T-helper 1 cell treated with Interleukin-12 subunit alpha and Interleukin-12 subunit beta and Interleukin-4 antibody, amounts not matched to agents 30 μg/mL and 1 μg/mL, for 36 hours (primary cell): ENCODE data around the gene VIPR2.
"Not testable (repeated sequence)": the region's sequence is repeated elsewhere in the genome, so short reads cannot be mapped to it uniquely, and the experiment has no call there.

Source experiments
- H3K27ac Mint-ChIP-seq: one replicate; pipeline ENCODE4 v1.8.0; 2021; ENCODE audit warnings: mild to moderate bottlenecking, mixed read lengths
- H3K27me3 Mint-ChIP-seq: one replicate; pipeline ENCODE4 v1.8.0; 2021; ENCODE audit warnings: low read depth, mixed read lengths
- H3K36me3 Mint-ChIP-seq: one replicate; pipeline ENCODE4 v1.8.0; 2021; ENCODE audit warnings: low read depth, mixed read lengths
- H3K4me1 Mint-ChIP-seq: one replicate; pipeline ENCODE4 v1.8.0; 2021; ENCODE audit warnings: low read depth, mixed read lengths
- H3K4me3 Mint-ChIP-seq: one replicate; pipeline ENCODE4 v1.8.0; 2021; ENCODE audit warnings: mild to moderate bottlenecking, moderate library complexity, mixed read lengths
- H3K9me3 Mint-ChIP-seq: one replicate; pipeline ENCODE4 v1.8.0; 2021; ENCODE audit warnings: mixed read lengths

The VIPR2 gene

GRCh38 chr7:159008417-159008816, 136.2 kb downstream of the VIPR2 start:
- Mint-ChIP-seq H3K36me3 (peaks cover 4% of the 10 kb centered on the region), H3K27ac (no peak overlapping the region), H3K4me3 (no peak overlapping the region), H3K4me1 (peaks cover 10% of the 10 kb centered on the region), H3K27me3 (peaks cover 4% of the 10 kb centered on the region), H3K9me3 (peaks cover 8% of the 10 kb centered on the region)

GRCh38 chr7:159007996-159008389, 136.7 kb downstream of the VIPR2 start:
- H3K36me3 Mint-ChIP-seq, result peaks cover 4% of the 10 kb centered on the region
- H3K4me3 Mint-ChIP-seq, result no peak overlapping the region
- peaks cover 4% of the 10 kb centered on the region for H3K27me3 Mint-ChIP-seq
- peaks cover 8% of the 10 kb centered on the region for H3K9me3 Mint-ChIP-seq
- no peak overlapping the region for H3K27ac Mint-ChIP-seq
- H3K4me1 Mint-ChIP-seq, result peaks cover 15% of the 10 kb centered on the region

- Mint-ChIP-seq H3K27me3 (peaks cover 4% of the 10 kb centered on the region), H3K27ac (no peak overlapping the region), H3K36me3 (peaks cover 4% of the 10 kb centered on the region)
These were observed 137.2 kb downstream of the VIPR2 start for GRCh38 chr7:159007364-159007995.

GRCh38 chr7:159006610-159007130, 138.0 kb downstream of the VIPR2 start:
- H3K9me3 Mint-ChIP-seq, result peaks cover 8% of the 10 kb centered on the region
- peaks cover 15% of the 10 kb centered on the region for H3K4me1 Mint-ChIP-seq
- H3K27ac Mint-ChIP-seq, result no peak overlapping the region
- no peak overlapping the region for H3K4me3 Mint-ChIP-seq
- H3K27me3 Mint-ChIP-seq, result peaks cover 4% of the 10 kb centered on the region
- H3K36me3 Mint-ChIP-seq, result peaks cover 4% of the 10 kb centered on the region

More at GRCh38 chr7:159007364-159007995, 137.2 kb downstream of the VIPR2 start:
- H3K9me3 Mint-ChIP-seq, result peaks cover 8% of the 10 kb centered on the region
- peaks cover 15% of the 10 kb centered on the region for H3K4me1 Mint-ChIP-seq
- no peak overlapping the region for H3K4me3 Mint-ChIP-seq

GRCh38 chr7:159006022-159006609, 138.6 kb downstream of the VIPR2 start:
- H3K4me1 Mint-ChIP-seq, result peaks cover 15% of the 10 kb centered on the region
- not testable (repeated sequence) for H3K4me3 Mint-ChIP-seq, H3K27me3 Mint-ChIP-seq

GRCh38 chr7:159005618-159006017, 139.0 kb downstream of the VIPR2 start:
- Mint-ChIP-seq H3K9me3 (peaks cover 8% of the 10 kb centered on the region), H3K4me1 (peaks cover 15% of the 10 kb centered on the region), H3K27me3 (peaks cover 4% of the 10 kb centered on the region), H3K4me3 (no peak overlapping the region), H3K27ac (no peak overlapping the region), H3K36me3 (peaks cover 4% of the 10 kb centered on the region)

More at GRCh38 chr7:159006022-159006609, 138.6 kb downstream of the VIPR2 start:
- not testable (repeated sequence) for H3K36me3 Mint-ChIP-seq, H3K9me3 Mint-ChIP-seq, H3K27ac Mint-ChIP-seq

- H3K27ac Mint-ChIP-seq, result peak overlapping the region; percentile 15
- H3K4me3 Mint-ChIP-seq, result no peak overlapping the region
- H3K36me3 Mint-ChIP-seq, result peaks cover 4% of the 10 kb centered on the region
- peaks cover 8% of the 10 kb centered on the region for H3K9me3 Mint-ChIP-seq
- H3K4me1 Mint-ChIP-seq, result peaks cover 15% of the 10 kb centered on the region
- peaks cover 4% of the 10 kb centered on the region for H3K27me3 Mint-ChIP-seq
These were observed 140.3 kb downstream of the VIPR2 start for GRCh38 chr7:159004411-159004810.

GRCh38 chr7:159001811-159002210, 142.9 kb downstream of the VIPR2 start:
- Mint-ChIP-seq H3K27me3 (no peaks in the 10 kb centered on the region), H3K4me1 (peaks cover 15% of the 10 kb centered on the region), H3K9me3 (peaks cover 8% of the 10 kb centered on the region), H3K27ac (no peak overlapping the region), H3K36me3 (peaks cover 4% of the 10 kb centered on the region), H3K4me3 (no peak overlapping the region)

GRCh38 chr7:159000859-159001435, 143.7 kb downstream of the VIPR2 start:
- no peaks in the 10 kb centered on the region for H3K27me3 Mint-ChIP-seq
- no peak overlapping the region for H3K4me3 Mint-ChIP-seq
- peaks cover 4% of the 10 kb centered on the region for H3K36me3 Mint-ChIP-seq
- H3K27ac Mint-ChIP-seq, result no peak overlapping the region
- peaks cover 8% of the 10 kb centered on the region for H3K9me3 Mint-ChIP-seq
- peaks cover 15% of the 10 kb centered on the region for H3K4me1 Mint-ChIP-seq

- H3K27ac Mint-ChIP-seq, result no peak overlapping the region
- peaks cover 4% of the 10 kb centered on the region for H3K36me3 Mint-ChIP-seq
- peaks cover 8% of the 10 kb centered on the region for H3K9me3 Mint-ChIP-seq
- H3K4me3 Mint-ChIP-seq, result no peak overlapping the region
- H3K27me3 Mint-ChIP-seq, result no peaks in the 10 kb centered on the region
- peaks cover 15% of the 10 kb centered on the region for H3K4me1 Mint-ChIP-seq
These were observed 144.6 kb downstream of the VIPR2 start for GRCh38 chr7:159000070-159000469.

GRCh38 chr7:158999496-158999895, 145.2 kb downstream of the VIPR2 start:
- Mint-ChIP-seq H3K27me3 (peaks cover 4% of the 10 kb centered on the region), H3K27ac (no peak overlapping the region), H3K36me3 (peaks cover 7% of the 10 kb centered on the region)

GRCh38 chr7:158998261-158998660, 146.4 kb downstream of the VIPR2 start:
- H3K4me3 Mint-ChIP-seq, H3K36me3 Mint-ChIP-seq, H3K27ac Mint-ChIP-seq, H3K4me1 Mint-ChIP-seq: not testable (repeated sequence)
- H3K27me3 Mint-ChIP-seq, result peaks cover 17% of the 10 kb centered on the region
- peaks cover 10% of the 10 kb centered on the region for H3K9me3 Mint-ChIP-seq

More at GRCh38 chr7:158999496-158999895, 145.2 kb downstream of the VIPR2 start:
- Mint-ChIP-seq H3K4me1 (peaks cover 15% of the 10 kb centered on the region), H3K4me3 (no peak overlapping the region), H3K9me3 (peaks cover 10% of the 10 kb centered on the region)

GRCh38 chr7:158997471-158997870, 147.2 kb downstream of the VIPR2 start:
- H3K9me3 Mint-ChIP-seq, result peaks cover 10% of the 10 kb centered on the region
- H3K27ac Mint-ChIP-seq, result no peak overlapping the region
- no peak overlapping the region for H3K4me3 Mint-ChIP-seq
- peaks cover 3% of the 10 kb centered on the region for H3K36me3 Mint-ChIP-seq
- peaks cover 24% of the 10 kb centered on the region for H3K27me3 Mint-ChIP-seq
- peaks cover 6% of the 10 kb centered on the region for H3K4me1 Mint-ChIP-seq

- Mint-ChIP-seq H3K4me3 (no peak overlapping the region), H3K36me3 (peaks cover 3% of the 10 kb centered on the region), H3K27me3 (peaks cover 26% of the 10 kb centered on the region), H3K4me1 (peaks cover 8% of the 10 kb centered on the region), H3K27ac (no peak overlapping the region), H3K9me3 (peaks cover 10% of the 10 kb centered on the region)
These were observed 147.6 kb downstream of the VIPR2 start for GRCh38 chr7:158997110-158997453.
